HepG2 (cell line): ENCODE measurements around the gene TMCC2. TPM values are rescaled to one million over a fixed set of nuclear protein-coding genes. Genes with fewer than 3 reads are reported as not detected.

ENCODE experiments used
- ATAC-seq: fragments of 200-7000 bp; cut with Tn5 transposase; 3 replicates; pipeline ENCODE4 v1.9.1; 2020; ENCODE audit warnings: mild to moderate bottlenecking, moderate library complexity
- BruUV-seq: library from RNA; stranded (reverse); fragments of 400-500 nt; replicated peaks from 2 replicates; lab custom pipeline; 2021; lab: Mats Ljungman, UMichigan
- CTCF ChIA-PET: fragments of 300-600 bp; formaldehyde crosslinking; extraction: SDS; loops from one replicate; lab custom pipeline; 2021; ENCODE audit warnings: low total read pairs, inconsistent platforms, low intra/inter-chr PET ratio; lab: Yijun Ruan, JAX
- POLR2A ChIA-PET: fragments of 350-600 bp; sonication (Branson Sonifier 250); formaldehyde crosslinking; loops from one replicate; lab custom pipeline; 2020; ENCODE audit warnings: antibody characterized with exemption, inconsistent platforms; lab: Yijun Ruan, JAX
- DNase-seq: peaks from one replicate; pipeline ENCODE4 v3.0.0-alpha.2; 2015; ENCODE audit warnings: low spot score
- FAIRE-seq: peaks from 3 replicates; lab custom pipeline; 2011; peaks lifted over from hg19 to GRCh38; lab: Jason Lieb, UNC
- H2AFZ ChIP-seq: one replicate; pipeline ENCODE4 v1.6.1; 2011; ENCODE audit warnings: low read length, inconsistent platforms
- H3K27ac ChIP-seq: fragments of 300-600 bp; 3 replicates; pipeline ENCODE4 v1.8.0; 2011; ENCODE audit warnings: mixed run types, mild to moderate bottlenecking, mixed read lengths, low read length, inconsistent platforms; ENCODE audit not compliant: insufficient read depth; ENCODE audit errors: extremely low read length
- H3K27me3 ChIP-seq, 2 experiments: fragments of 200-600 bp in 1 of 2; 2 replicates in 1 of 2; 3 replicates in 1 of 2; pipeline versions ENCODE4 v1.6.0 to v1.8.0; 2011; ENCODE audit warnings: low read length in 2 of 2, mild to moderate bottlenecking in 2 of 2, moderate library complexity in 2 of 2, inconsistent platforms in 1 of 2; ENCODE audit not compliant: insufficient read depth in 2 of 2, control insufficient read depth in 1 of 2
- H3K36me3 ChIP-seq, 2 experiments: fragments of 200-600 bp in 1 of 2; replicated peaks in 1 of 2; 2 replicates in 1 of 2; 3 replicates in 1 of 2; pipeline versions ENCODE4 v1.5.1 to v1.8.0; 2011; ENCODE audit warnings: low read length in 2 of 2, inconsistent platforms in 1 of 2; ENCODE audit not compliant: insufficient read depth in 2 of 2, control insufficient read depth in 1 of 2
- H3K4me1 ChIP-seq: 2 replicates; pipeline ENCODE4 v1.5.1; 2012; ENCODE audit warnings: low read length, inconsistent platforms; ENCODE audit not compliant: insufficient read depth
- H3K4me2 ChIP-seq: 2 replicates; pipeline ENCODE4 v1.6.0; 2011; ENCODE audit warnings: low read depth, low read length, inconsistent platforms
- H3K4me3 ChIP-seq, 3 experiments: fragments of 200-600 bp in 1 of 3; sonication (generic), shearing (Covaris generic) in 1 of 3; replicated peaks in 1 of 3; 2 replicates each; pipeline ENCODE4 v1.5.1; 2011 to 2016; ENCODE audit warnings: low read length in 3 of 3, inconsistent platforms in 2 of 3, low read depth in 2 of 3, mild to moderate bottlenecking in 2 of 3, control low read depth in 1 of 3, mixed read lengths in 1 of 3; ENCODE audit not compliant: insufficient read depth in 1 of 3
- H3K79me2 ChIP-seq: one replicate; pipeline ENCODE4 v1.6.1; 2011; ENCODE audit warnings: low read length, inconsistent platforms; ENCODE audit not compliant: insufficient read depth
- H3K9ac ChIP-seq: 2 replicates; pipeline ENCODE4 v1.6.0; 2011; ENCODE audit warnings: mild to moderate bottlenecking, low read depth, low read length, inconsistent platforms; ENCODE audit not compliant: insufficient read depth
- H3K9me3 ChIP-seq: 2 replicates; pipeline ENCODE4 v1.5.1; 2012; ENCODE audit warnings: mild to moderate bottlenecking, low read length
- H4K20me1 ChIP-seq: 2 replicates; pipeline ENCODE4 v1.6.0; 2011; ENCODE audit warnings: inconsistent platforms, mild to moderate bottlenecking, low read length, moderate library complexity; ENCODE audit not compliant: insufficient read depth
- AGO2 ChIP-seq: fragments of 200-400 bp; formaldehyde crosslinking; optimal IDR thresholded peaks from 2 replicates; pipeline ENCODE3; 2017; ENCODE audit warnings: mild to moderate bottlenecking, low read depth, low read length, moderate library complexity
- HNF4A ChIP-seq: sonication (generic); formaldehyde crosslinking; IDR thresholded peaks from 2 replicates; pipeline ENCODE4 v1.4.0; 2020; ENCODE audit warnings: missing genetic modification reagents
- KDM3A ChIP-seq: IDR thresholded peaks from 2 replicates; pipeline ENCODE4 v1.6.1; 2018; ENCODE audit warnings: low read depth, missing compliant biosample characterization
- MXD4 ChIP-seq: IDR thresholded peaks from 2 replicates; pipeline ENCODE4 v1.6.1; 2016; ENCODE audit warnings: mild to moderate bottlenecking, missing biosample characterization, missing genetic modification reagents
- RBFOX2 ChIP-seq: fragments of 200-400 bp; formaldehyde crosslinking; IDR thresholded peaks from 2 replicates; pipeline ENCODE4 v1.6.1; 2017; ENCODE audit warnings: low read depth, mild to moderate bottlenecking, low read length
- SMAD3 ChIP-seq: sonication (generic); formaldehyde crosslinking; IDR thresholded peaks from 2 replicates; pipeline ENCODE4 v1.4.0; 2020; ENCODE audit warnings: missing genetic modification reagents
- TAF1 ChIP-seq: sonication (generic); formaldehyde crosslinking; IDR thresholded peaks from 2 replicates; pipeline ENCODE4 v1.4.0; 2020; ENCODE audit warnings: missing genetic modification reagents
- ZNF619 ChIP-seq: sonication (generic); formaldehyde crosslinking; IDR thresholded peaks from 2 replicates; pipeline ENCODE4 v1.4.0; 2020; ENCODE audit warnings: mild to moderate bottlenecking, missing genetic modification reagents
- ZNF792 ChIP-seq: IDR thresholded peaks from 2 replicates; pipeline ENCODE4 v1.6.1; 2016
- ZNF891 ChIP-seq: sonication (generic); formaldehyde crosslinking; IDR thresholded peaks from 2 replicates; pipeline ENCODE4 v1.5.0; 2020; ENCODE audit warnings: mild to moderate bottlenecking, missing genetic modification reagents
- WGBS: methylation state at CpG from one replicate; pipeline ENCODE4 v1.1.6; 2017; ENCODE audit warnings: low lambda C conversion rate; 5-methylcytosine and 5-hydroxymethylcytosine counted together
- in situ Hi-C: cut with HindIII; loops from 2 replicates; pipeline ENCODE4 v1.10.0; 2017; ENCODE audit warnings: low pct_unique_long_range_greater_than_20kb; ENCODE audit not compliant: extremely low pct_ligation_motif_present
- intact Hi-C: fragments of 100-400 bp; cut with micrococcal nuclease; formaldehyde crosslinking; loops from one replicate; pipeline ENCODE4 v1.10.0; 2022; ENCODE audit not compliant: unreplicated experiment
- polyA plus RNA-seq, 8 experiments: library from polyadenylated mRNA; depleted of rRNA in 3 of 8; stranded (reverse) in 7 of 8; unstranded in 1 of 8; fragments of >200 nt; fragmentation: Illumina TruSeq in 4 of 8; extraction: Trizol in 4 of 8; gene quantifications; 2 replicates each; pipeline versions ENCODE4 v1.2.1 to v1.2.3, GENCODE V29; 2011 to 2016; ENCODE audit warnings: low read depth in 4 of 8, missing spikeins in 1 of 8, mixed read lengths in 1 of 8; ENCODE audit not compliant: insufficient read depth in 1 of 8
- total RNA-seq, 5 experiments: library from RNA; depleted of rRNA; stranded (reverse); fragments of >200 nt; fragmentation: Illumina TruSeq; extraction: Trizol; gene quantifications; 2 replicates each; pipeline ENCODE4 v1.2.3, GENCODE V29; 2016; ENCODE audit warnings: low read depth in 1 of 5
- TF ChIP-seq, protein P1 (sequence below): sonication (generic); formaldehyde crosslinking; IDR thresholded peaks from 2 replicates; pipeline ENCODE4 v1.5.0; 2020; ENCODE audit warnings: mild to moderate bottlenecking, missing genetic modification reagents, borderline replicate concordance
- TF ChIP-seq, protein P2 (sequence below): sonication (generic); formaldehyde crosslinking; IDR thresholded peaks from 2 replicates; pipeline ENCODE4 v1.8.0; 2022; ENCODE audit warnings: mild to moderate bottlenecking, missing genetic modification reagents, borderline replicate concordance
- TF ChIP-seq, protein P3 (sequence below): sonication (generic); formaldehyde crosslinking; IDR thresholded peaks from 2 replicates; pipeline ENCODE4 v1.5.0; 2020; ENCODE audit warnings: mild to moderate bottlenecking, missing genetic modification reagents
- TF ChIP-seq, protein P4 (sequence below): sonication (generic); formaldehyde crosslinking; IDR thresholded peaks from 2 replicates; pipeline ENCODE4 v1.8.0; 2022; ENCODE audit warnings: mild to moderate bottlenecking, missing genetic modification reagents

The TMCC2 gene
- total and polyA plus RNA-seq, 2 of the 13 experiments (the other 11 are each of a cell fraction or from before 2014, with no cell fraction given), result 0.12 to 0.24 TPM

DNA sequence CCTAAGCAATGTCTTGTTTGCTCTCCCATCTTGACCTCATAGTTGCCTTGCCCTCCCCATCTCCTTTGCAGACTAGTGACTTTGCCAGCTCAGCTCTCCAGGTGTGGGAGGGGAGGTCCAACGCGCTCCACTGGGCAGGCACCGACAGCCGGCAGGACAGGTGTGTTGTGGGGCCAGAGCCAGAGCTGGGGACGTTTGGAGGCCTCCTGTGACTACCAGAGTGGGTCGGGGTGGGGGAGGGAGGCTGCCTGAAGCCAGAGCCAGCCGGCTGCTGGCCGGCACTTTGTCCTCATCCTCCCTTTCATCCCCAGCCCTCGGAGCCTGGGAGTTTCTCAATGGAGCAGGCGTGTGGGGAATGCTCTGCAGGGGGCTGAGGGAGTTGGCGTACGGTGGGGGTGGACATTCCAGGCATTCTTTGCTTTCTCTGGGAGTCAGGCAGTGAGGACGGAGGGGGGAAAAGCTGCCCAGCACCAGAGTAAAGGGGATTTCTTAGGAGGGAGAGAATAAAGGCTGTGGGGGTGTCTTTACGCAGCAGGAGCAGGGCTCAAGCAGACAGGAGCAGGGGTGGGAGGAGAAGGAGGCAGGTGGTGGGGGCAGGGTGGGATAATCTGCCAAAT lies 73.6 kb downstream of the TMCC2 start:
- DNase-seq (peak; percentile 94), FAIRE-seq (peak; percentile 93), ATAC-seq (peak; percentile 97)
- in situ Hi-C loops (no loop called here), intact Hi-C loops (loop anchor here (1.0 kb wide), 1 partner anchor 15 kb away; no protein-coding TSS in a partner anchor)
- Histone ChIP-seq H3K9me3 (no peaks in the 10 kb centered on the region), H3K4me2 (peak overlapping the region; percentile 71), H3K27ac (peak overlapping the region; percentile 74), H3K9ac (peak overlapping the region; percentile 51), H2AFZ (no peak overlapping the region), H3K4me3 (peak overlapping the region; percentile 11 to 59 (median 14)), H3K4me1 (peaks cover 53% of the 10 kb centered on the region), H3K27me3 (no peaks in the 10 kb centered on the region), H4K20me1 (no peaks in the 10 kb centered on the region), H3K79me2 (no peaks in the 10 kb centered on the region), H3K36me3 (peaks cover 10 to 14% of the 10 kb centered on the region in 2 experiments; a peak in 4 of 5 replicates)
- no TSS peak for BruUV-seq
- ChIA-PET CTCF (interaction anchor here (1.0 kb wide), 1 partner anchor 28 kb away, joined by 5 read pairs; no protein-coding TSS in a partner anchor), POLR2A (interaction anchor here (1.0 to 1.9 kb wide), 7 partner anchors 13 to 331 kb away, joined by 3 to 46 read pairs (median 3); partner anchors contain the start of genes ELK4 and NUAK2)
- WGBS, result 3% methylated on average over 8 of the region's 14 CpGs
- TF ChIP-seq RBFOX2 (no peak), SMAD3 (CRISPR knock-in tag) (no peak), ZNF792 (CRISPR knock-in tag) (peak; percentile 83), AGO2 (peak; percentile 56), KDM3A (CRISPR knock-in tag) (0 out of 2 replicates have a peak, but pooled peaks have one; percentile 74), MXD4 (0 out of 2 replicates have a peak, but pooled peaks have one; percentile 38), ZNF891 (CRISPR knock-in tag) (0 out of 2 replicates have a peak, but pooled peaks have one; percentile 58), HNF4A (CRISPR knock-in tag) (peak; percentile 65), TAF1 (CRISPR knock-in tag) (no peak), ZNF619 (no peak)
- TF ChIP-seq, protein P1, sequence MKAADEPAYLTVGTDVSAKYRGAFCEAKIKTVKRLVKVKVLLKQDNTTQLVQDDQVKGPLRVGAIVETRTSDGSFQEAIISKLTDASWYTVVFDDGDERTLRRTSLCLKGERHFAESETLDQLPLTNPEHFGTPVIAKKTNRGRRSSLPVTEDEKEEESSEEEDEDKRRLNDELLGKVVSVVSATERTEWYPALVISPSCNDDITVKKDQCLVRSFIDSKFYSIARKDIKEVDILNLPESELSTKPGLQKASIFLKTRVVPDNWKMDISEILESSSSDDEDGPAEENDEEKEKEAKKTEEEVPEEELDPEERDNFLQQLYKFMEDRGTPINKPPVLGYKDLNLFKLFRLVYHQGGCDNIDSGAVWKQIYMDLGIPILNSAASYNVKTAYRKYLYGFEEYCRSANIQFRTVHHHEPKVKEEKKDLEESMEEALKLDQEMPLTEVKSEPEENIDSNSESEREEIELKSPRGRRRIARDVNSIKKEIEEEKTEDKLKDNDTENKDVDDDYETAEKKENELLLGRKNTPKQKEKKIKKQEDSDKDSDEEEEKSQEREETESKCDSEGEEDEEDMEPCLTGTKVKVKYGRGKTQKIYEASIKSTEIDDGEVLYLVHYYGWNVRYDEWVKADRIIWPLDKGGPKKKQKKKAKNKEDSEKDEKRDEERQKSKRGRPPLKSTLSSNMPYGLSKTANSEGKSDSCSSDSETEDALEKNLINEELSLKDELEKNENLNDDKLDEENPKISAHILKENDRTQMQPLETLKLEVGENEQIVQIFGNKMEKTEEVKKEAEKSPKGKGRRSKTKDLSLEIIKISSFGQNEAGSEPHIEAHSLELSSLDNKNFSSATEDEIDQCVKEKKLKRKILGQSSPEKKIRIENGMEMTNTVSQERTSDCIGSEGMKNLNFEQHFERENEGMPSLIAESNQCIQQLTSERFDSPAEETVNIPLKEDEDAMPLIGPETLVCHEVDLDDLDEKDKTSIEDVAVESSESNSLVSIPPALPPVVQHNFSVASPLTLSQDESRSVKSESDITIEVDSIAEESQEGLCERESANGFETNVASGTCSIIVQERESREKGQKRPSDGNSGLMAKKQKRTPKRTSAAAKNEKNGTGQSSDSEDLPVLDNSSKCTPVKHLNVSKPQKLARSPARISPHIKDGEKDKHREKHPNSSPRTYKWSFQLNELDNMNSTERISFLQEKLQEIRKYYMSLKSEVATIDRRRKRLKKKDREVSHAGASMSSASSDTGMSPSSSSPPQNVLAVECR (CRISPR knock-in tag), result peak; percentile 71; the same call in 1 of the 2 replicates
- TF ChIP-seq, protein P2, sequence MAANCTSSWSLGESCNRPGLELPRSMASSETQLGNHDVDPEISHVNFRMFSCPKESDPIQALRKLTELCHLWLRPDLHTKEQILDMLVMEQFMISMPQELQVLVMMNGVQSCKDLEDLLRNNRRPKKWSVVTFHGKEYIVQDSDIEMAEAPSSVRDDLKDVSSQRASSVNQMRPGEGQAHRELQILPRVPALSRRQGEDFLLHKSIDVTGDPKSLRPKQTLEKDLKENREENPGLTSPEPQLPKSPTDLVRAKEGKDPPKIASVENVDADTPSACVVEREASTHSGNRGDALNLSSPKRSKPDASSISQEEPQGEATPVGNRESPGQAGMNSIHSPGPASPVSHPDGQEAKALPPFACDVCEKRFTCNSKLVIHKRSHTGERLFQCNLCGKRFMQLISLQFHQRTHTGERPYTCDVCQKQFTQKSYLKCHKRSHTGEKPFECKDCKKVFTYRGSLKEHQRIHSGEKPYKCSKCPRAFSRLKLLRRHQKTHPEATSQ (CRISPR knock-in tag), result no peak
- TF ChIP-seq, protein P3, sequence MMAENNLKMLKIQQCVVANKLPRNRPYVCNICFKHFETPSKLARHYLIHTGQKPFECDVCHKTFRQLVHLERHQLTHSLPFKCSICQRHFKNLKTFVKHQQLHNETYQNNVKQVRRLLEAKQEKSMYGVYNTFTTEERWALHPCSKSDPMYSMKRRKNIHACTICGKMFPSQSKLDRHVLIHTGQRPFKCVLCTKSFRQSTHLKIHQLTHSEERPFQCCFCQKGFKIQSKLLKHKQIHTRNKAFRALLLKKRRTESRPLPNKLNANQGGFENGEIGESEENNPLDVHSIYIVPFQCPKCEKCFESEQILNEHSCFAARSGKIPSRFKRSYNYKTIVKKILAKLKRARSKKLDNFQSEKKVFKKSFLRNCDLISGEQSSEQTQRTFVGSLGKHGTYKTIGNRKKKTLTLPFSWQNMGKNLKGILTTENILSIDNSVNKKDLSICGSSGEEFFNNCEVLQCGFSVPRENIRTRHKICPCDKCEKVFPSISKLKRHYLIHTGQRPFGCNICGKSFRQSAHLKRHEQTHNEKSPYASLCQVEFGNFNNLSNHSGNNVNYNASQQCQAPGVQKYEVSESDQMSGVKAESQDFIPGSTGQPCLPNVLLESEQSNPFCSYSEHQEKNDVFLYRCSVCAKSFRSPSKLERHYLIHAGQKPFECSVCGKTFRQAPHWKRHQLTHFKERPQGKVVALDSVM (CRISPR knock-in tag), result peak; percentile 70; the same call in 1 of the 2 replicates
- TF ChIP-seq, protein P4, sequence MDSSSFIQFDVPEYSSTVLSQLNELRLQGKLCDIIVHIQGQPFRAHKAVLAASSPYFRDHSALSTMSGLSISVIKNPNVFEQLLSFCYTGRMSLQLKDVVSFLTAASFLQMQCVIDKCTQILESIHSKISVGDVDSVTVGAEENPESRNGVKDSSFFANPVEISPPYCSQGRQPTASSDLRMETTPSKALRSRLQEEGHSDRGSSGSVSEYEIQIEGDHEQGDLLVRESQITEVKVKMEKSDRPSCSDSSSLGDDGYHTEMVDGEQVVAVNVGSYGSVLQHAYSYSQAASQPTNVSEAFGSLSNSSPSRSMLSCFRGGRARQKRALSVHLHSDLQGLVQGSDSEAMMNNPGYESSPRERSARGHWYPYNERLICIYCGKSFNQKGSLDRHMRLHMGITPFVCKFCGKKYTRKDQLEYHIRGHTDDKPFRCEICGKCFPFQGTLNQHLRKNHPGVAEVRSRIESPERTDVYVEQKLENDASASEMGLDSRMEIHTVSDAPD (CRISPR knock-in tag), result peak; percentile 61; the same call in 1 of the 2 replicates
